Adrenal gland (tissue), 12 donors: ENCODE results near the gene ASCL2. TPM values are rescaled to one million over a fixed set of nuclear protein-coding genes. Genes with fewer than 3 reads are reported as not detected.

Experiments used
- DNase-seq, 7 donors: peaks; one replicate each; pipeline ENCODE4 v3.0.0-alpha.2; 2019 to 2020
- H3K27ac ChIP-seq, 5 donors: fragments of 200-600 bp; sonication (generic) in 4 of 5; 1 replicate in 3 of 5; 2 replicates in 2 of 5; pipeline versions ENCODE4 v1.5.1 to v1.8.0; 2016 to 2020; ENCODE audit warnings: mild to moderate bottlenecking in 1 of 5
- H3K27me3 ChIP-seq: fragments of 200-600 bp; 2 replicates; pipeline ENCODE4 v1.8.0; 2021
- H3K36me3 ChIP-seq, 2 donors: fragments of 200-600 bp; replicated peaks in 1 of 2; 1 replicate in 1 of 2; 2 replicates in 1 of 2; pipeline versions ENCODE4 v1.5.1 to v1.8.0; 2018 to 2022
- H3K4me1 ChIP-seq, 2 donors: fragments of 200-600 bp; replicated peaks in 1 of 2; 1 replicate in 1 of 2; 2 replicates in 1 of 2; pipeline versions ENCODE4 v1.5.1 to v1.8.0; 2018 to 2021
- H3K4me3 ChIP-seq, 4 donors: fragments of 200-600 bp; sonication (generic) in 3 of 4; one replicate each; pipeline ENCODE4 v1.5.1; 2016 to 2018
- H3K9me3 ChIP-seq, 3 donors: fragments of 200-600 bp; sonication (generic) in 1 of 3; replicated peaks in 1 of 3; 1 replicate in 2 of 3; 2 replicates in 1 of 3; pipeline versions ENCODE4 v1.5.1 to v1.8.0; 2016 to 2021
- POLR2A ChIP-seq, 2 donors: fragments of 450-650 bp; IDR thresholded peaks; one replicate each; pipeline ENCODE4 v1.6.1; 2017; ENCODE audit warnings: antibody characterized with exemption in 2 of 2, mild to moderate bottlenecking in 2 of 2, moderate library complexity in 1 of 2
- WGBS, 4 donors: extraction: QIAGEN DNeasy Blood & Tissue Kit in 2 of 4; methylation state at CpG; one replicate each; pipeline versions ENCODE4 v1.1.5 to v1.1.7; 2013 to 2017; 5-methylcytosine and 5-hydroxymethylcytosine counted together
- intact Hi-C, 2 donors: fragments of 100-400 bp; cut with DNase I; formaldehyde crosslinking; loops; one replicate each; pipeline versions ENCODE4 v1.14.1 to v1.15.0; 2022 to 2023
- polyA plus RNA-seq, 3 donors: library from polyadenylated mRNA; stranded (reverse); fragments of 200-250 nt in 2 of 3; fragments of 350-450 nt in 1 of 3; fragmentation: Illumina TruSeq in 1 of 3; extraction: RNeasy Lipid Tissue Mini Kit (QIAGEN cat#74804) in 1 of 3; gene quantifications; one replicate each; pipeline ENCODE4 v1.2.3, GENCODE V29; 2013 to 2014
- total RNA-seq, 9 donors: library from RNA; depleted of rRNA in 4 of 9; stranded (reverse); fragments of >200 nt in 4 of 9; fragments of 120-200 nt in 1 of 9; fragmentation: NEBNext Ultra II Directional in 1 of 9; extraction: Animal tissue kit (Norgen Biotek cat#: 25700) in 1 of 9; gene quantifications; one replicate each; pipeline versions ENCODE4 v1.1.0 to v1.2.4, GENCODE V29; 2013 to 2023
- TF ChIP-seq, protein P1 (sequence below), 6 experiments: fragments of 450-650 bp in 4 of 6; fragments of 200-600 bp in 2 of 6; sonication (generic) in 1 of 6; IDR thresholded peaks; 1 replicate in 5 of 6; 2 replicates in 1 of 6; pipeline versions ENCODE4 v1.5.1 to v1.8.0; 2016 to 2021; ENCODE audit warnings: antibody characterized with exemption in 6 of 6, mild to moderate bottlenecking in 2 of 6, moderate library complexity in 1 of 6
- donor health status: healthy with polysubstance abuse.
- donor health status: Bipolar disorder and iron deficiency.
- donor health status: DM: yes; HTN: yes; CAD: no.
- donor health status: DM: no; HTN: no; CAD: no.
- donor health status: DM: no; HTN: no; CAD: no.
- donor health status: DM: yes; HTN: yes; CAD: no.

Gene ASCL2
- total and polyA plus RNA-seq, 12 donors, result 0.11 to 2.2 (median 0.77) TPM; not detected in 2

GRCh38 chr11:2296913-2297622 lies 26.7 kb upstream of the ASCL2 start:
- no peak overlapping the region for H3K4me3 ChIP-seq
- no peak for TF ChIP-seq POLR2A (IDR thresholded peaks at IDR 0.05)
- WGBS, 4 donors, result 85 to 92% (median 86%) methylated on average over 10 to 13 of the region's 13 CpGs
- H3K9me3 ChIP-seq, result no peaks in the 10 kb centered on the region
- intact Hi-C loops, result loop anchor here in 1 of 2 donors (10.0 kb wide), 1 partner anchor 608 kb away; a partner anchor contains a TSS
- H3K4me1 ChIP-seq, result no peaks in the 10 kb centered on the region
- H3K36me3 ChIP-seq, result no peaks in the 10 kb centered on the region
- peak in 3 of 7 donors; percentile 8 to 40 (median 16) for DNase-seq
- no peak overlapping the region for H3K27ac ChIP-seq
- peaks cover 4% of the 10 kb centered on the region for H3K27me3 ChIP-seq

GRCh38 chr11:2295971-2296912 lies 25.9 kb upstream of the ASCL2 start:
- H3K27ac ChIP-seq, result no peak overlapping the region
- WGBS, 4 donors, result 78 to 87% (median 84%) methylated on average over 9 to 17 of the region's 17 CpGs
- intact Hi-C loops, result loop anchor here in 1 of 2 donors (10.0 kb wide), 1 partner anchor 609 kb away; a partner anchor contains a TSS
- H3K4me3 ChIP-seq, result no peak overlapping the region
- H3K4me1 ChIP-seq, result no peaks in the 10 kb centered on the region
- H3K27me3 ChIP-seq, result peaks cover 4% of the 10 kb centered on the region
- no peaks in the 10 kb centered on the region for H3K9me3 ChIP-seq
- peak in 1 of 7 donors; percentile 5 for DNase-seq
- TF ChIP-seq, protein P1, sequence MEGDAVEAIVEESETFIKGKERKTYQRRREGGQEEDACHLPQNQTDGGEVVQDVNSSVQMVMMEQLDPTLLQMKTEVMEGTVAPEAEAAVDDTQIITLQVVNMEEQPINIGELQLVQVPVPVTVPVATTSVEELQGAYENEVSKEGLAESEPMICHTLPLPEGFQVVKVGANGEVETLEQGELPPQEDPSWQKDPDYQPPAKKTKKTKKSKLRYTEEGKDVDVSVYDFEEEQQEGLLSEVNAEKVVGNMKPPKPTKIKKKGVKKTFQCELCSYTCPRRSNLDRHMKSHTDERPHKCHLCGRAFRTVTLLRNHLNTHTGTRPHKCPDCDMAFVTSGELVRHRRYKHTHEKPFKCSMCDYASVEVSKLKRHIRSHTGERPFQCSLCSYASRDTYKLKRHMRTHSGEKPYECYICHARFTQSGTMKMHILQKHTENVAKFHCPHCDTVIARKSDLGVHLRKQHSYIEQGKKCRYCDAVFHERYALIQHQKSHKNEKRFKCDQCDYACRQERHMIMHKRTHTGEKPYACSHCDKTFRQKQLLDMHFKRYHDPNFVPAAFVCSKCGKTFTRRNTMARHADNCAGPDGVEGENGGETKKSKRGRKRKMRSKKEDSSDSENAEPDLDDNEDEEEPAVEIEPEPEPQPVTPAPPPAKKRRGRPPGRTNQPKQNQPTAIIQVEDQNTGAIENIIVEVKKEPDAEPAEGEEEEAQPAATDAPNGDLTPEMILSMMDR (IDR thresholded peaks at IDR 0.05), result no peak
- TF ChIP-seq POLR2A (IDR thresholded peaks at IDR 0.05), result no peak
- H3K36me3 ChIP-seq, result no peaks in the 10 kb centered on the region

- H3K36me3 ChIP-seq, result no peaks in the 10 kb centered on the region
- H3K27me3 ChIP-seq, result peaks cover 4% of the 10 kb centered on the region
- 73 to 90% (median 86%) methylated on average over 3 to 8 of the region's 8 CpGs for WGBS, 4 donors
- peak in 2 of 7 donors; percentile 3 to 44 for DNase-seq
- no peaks in the 10 kb centered on the region for H3K9me3 ChIP-seq
- H3K27ac ChIP-seq, result no peak overlapping the region
- no peak overlapping the region for H3K4me3 ChIP-seq
- no peak for TF ChIP-seq POLR2A (IDR thresholded peaks at IDR 0.05)
- TF ChIP-seq, protein P1 (IDR thresholded peaks at IDR 0.05), result no peak
- H3K4me1 ChIP-seq, result no peaks in the 10 kb centered on the region
- intact Hi-C loops, result loop anchor here in 1 of 2 donors (10.0 kb wide), 1 partner anchor 610 kb away; a partner anchor contains a TSS
Observed at GRCh38 chr11:2294926-2295290, 24.5 kb upstream of the ASCL2 start.

- WGBS, 4 donors, result 76 to 79% (median 78%) methylated on average over 8 to 27 of the region's 27 CpGs
- intact Hi-C loops, result loop anchor here in 1 of 2 donors (10.0 kb wide), 1 partner anchor 611 kb away; a partner anchor contains a TSS
- peak in 4 of 7 donors; percentile 9 to 21 (median 11) for DNase-seq
- peaks cover 4% of the 10 kb centered on the region for H3K27me3 ChIP-seq
- no peaks in the 10 kb centered on the region for H3K9me3 ChIP-seq
- TF ChIP-seq, protein P1 (IDR thresholded peaks at IDR 0.05), result peak in 1 of 6 experiments; percentile 10
- no peak for TF ChIP-seq POLR2A (IDR thresholded peaks at IDR 0.05)
- no peak overlapping the region for H3K27ac ChIP-seq
- no peaks in the 10 kb centered on the region for H3K36me3 ChIP-seq
- no peak overlapping the region for H3K4me3 ChIP-seq
- H3K4me1 ChIP-seq, result no peaks in the 10 kb centered on the region
Observed at GRCh38 chr11:2293984-2294925, 23.9 kb upstream of the ASCL2 start.
